NCI-H446 (cell line): ENCODE measurements around the gene ACOX3.
"Not testable (repeated sequence)": the region's sequence is repeated elsewhere in the genome, so short reads cannot be mapped to it uniquely, and the experiment has no call there.

ENCODE experiments used
- DNase-seq, 2 experiments: peaks; one replicate each; lab custom pipeline; 2025; lab: John Stamatoyannopoulos, UW

Gene ACOX3

GRCh38 chr4:8352368-8353157, 88.0 kb downstream of the ACOX3 start:
- DNase-seq: no peak

GRCh38 chr4:8351931-8352367, 88.6 kb downstream of the ACOX3 start:
- no peak for DNase-seq

DNA sequence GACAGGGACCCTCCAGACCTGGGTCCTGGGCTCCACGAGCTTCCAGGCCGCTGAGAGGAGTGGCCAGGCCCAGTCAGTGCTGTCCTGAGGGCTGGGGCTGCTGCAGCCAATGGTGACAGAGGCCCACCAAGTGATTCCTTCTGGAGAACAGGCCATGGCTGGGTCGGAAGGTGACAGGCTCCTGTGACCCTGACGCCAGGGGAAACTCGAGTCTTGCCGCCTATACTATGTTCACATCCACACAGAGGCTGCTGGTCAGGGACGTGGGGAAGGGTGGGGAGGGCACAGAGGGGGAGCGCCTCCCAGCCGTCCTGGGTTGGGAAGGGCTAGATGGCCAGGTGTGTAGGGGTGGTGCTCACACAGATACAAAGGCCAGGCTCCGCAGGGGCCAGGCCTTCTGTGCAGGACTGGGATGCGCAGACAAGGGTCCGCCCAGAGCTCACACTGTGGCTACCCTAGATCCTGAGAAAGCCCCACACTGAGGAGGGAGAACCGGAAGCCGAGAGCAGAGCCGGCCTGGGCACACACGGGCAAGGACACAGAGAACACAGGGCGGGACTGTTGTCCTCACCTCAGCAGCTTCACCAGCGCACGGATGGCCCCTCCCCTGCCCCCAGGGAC, 89.6 kb downstream of the ACOX3 start:
- DNase-seq: no peak

- no peak for DNase-seq
Observed at GRCh38 chr4:8350352-8350751, 90.2 kb downstream of the ACOX3 start.

DNA sequence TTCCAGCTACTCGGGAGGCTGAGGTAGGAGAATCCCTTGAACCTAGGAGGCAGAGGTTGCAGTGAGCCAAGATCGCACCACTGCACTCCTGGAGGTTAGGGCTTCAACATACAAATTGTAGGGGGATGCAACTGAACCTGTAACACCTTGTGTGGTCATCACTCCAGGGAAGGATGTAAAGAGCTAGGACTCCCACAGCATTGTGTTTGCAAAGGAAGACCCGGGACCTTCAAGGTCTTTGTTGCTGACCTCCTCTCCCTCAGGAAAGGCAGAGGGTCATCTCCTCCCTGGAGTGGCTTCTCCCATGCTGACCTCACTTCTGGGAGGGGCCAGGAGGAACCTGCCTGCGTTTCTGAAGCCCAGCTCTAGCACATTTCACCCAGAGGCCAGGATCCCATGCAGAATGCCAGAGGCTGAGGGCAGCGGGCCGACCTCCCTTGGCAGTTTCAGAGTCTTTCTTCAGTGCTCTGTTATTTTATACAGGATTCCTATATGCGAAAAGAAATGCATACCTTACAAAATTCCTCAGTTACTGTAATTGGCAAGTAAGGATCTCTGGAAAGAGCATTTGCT, 90.8 kb downstream of the ACOX3 start:
- DNase-seq: no peak

- DNase-seq: not testable (repeated sequence)
Observed at GRCh38 chr4:8349236-8349635, 91.3 kb downstream of the ACOX3 start.

- no peak for DNase-seq
Observed at GRCh38 chr4:8348071-8348470, 92.5 kb downstream of the ACOX3 start.

DNA sequence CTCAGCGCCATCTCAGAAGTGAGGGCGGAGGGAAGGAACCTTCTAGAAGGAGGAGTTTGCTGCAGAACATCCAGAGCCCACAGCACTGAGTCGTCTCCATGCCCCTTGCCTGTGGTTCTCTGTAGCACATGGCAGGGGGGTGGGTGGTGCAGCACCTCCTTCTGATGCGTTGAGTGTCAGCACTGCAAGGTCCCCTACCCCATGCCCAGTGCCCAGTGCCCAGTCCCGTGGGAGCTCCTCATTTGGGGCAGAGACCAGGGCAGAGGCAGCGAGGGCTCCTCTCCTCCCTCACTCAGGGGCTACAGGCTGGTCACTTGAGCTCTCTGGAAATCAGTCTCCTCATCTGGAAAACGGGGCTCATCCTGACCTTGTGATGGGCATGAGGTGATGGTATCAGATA, 92.9 kb downstream of the ACOX3 start:
- DNase-seq: no peak

DNA sequence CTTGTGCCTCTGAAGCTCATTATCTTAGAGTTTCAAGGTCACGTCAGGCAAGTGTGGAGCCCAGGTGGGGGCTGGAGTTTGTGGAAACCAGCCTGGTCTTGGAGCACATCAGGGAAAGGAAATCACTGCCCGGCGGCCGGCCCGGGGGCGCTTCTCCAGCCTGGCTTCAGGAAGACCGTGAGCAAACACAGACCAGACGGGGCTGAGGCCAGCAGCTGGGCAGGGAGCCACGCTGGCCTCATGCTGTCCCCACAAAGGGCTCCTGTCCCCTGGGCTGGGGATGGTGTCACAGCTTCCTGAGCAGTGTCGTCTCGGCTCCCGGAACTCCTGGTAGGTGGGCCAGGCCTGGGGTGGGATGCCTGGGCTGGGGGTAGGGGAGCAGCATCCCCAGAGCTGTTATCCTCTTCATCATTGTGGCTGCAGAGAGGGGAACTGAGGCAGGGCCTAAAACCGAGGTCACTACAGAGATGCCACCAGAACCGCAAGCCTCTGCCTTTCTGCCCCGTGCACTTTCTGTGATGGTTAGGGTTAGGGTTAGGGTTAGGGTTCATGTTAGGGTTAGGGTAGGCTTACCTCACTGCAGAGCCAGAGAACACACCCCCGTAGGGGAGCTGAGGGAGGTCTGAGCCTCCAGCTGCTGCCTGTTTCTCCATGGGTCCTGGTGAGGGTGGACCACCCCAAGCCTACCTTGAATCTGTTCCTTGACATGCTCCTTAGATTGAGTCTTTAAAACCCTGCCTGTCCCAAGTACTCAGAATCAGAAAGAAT, 93.5 kb downstream of the ACOX3 start:
- DNase-seq: no peak

DNA sequence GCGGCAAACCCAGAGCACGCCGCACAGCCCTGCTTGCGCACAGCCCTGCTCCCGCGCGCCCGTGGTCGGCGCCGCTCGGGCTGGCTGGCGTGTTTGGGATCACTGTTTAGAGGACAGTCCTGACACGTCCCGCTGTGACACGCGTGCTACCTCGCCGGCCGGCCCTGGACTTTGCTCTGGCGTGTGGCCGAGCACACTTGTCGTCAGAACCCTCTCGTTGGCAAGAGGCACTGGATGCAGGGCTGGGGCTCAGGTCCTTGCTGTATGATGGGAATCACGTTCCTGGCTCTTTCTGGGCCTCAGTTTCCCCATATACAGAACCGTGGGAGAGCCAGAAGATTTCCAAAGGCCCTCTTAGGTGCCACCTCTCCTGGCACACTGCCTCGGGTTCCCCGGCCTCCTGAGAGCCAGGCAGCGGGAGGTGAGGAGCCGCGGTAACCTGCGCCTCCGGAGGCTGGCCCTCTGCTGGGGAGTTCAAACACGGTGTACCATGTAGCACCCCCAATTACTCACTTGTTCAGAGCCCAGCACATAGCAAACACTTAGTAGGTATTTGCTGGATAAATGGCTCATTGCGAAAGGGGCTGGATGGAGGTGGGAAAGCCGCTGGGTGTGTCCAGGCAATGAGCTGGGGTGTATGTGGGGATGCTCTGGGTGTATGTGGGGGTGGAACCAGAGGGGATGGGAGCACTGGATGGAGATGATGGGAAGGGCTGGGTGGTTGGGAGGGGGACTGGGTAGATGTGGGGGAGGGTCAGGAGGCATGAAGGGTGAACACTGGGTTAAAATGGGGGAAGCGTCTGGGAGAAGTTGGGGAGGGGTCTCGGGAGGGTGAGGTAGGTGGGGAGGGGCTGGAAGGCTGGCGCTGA, 94.3 kb downstream of the ACOX3 start:
- DNase-seq: no peak

DNA sequence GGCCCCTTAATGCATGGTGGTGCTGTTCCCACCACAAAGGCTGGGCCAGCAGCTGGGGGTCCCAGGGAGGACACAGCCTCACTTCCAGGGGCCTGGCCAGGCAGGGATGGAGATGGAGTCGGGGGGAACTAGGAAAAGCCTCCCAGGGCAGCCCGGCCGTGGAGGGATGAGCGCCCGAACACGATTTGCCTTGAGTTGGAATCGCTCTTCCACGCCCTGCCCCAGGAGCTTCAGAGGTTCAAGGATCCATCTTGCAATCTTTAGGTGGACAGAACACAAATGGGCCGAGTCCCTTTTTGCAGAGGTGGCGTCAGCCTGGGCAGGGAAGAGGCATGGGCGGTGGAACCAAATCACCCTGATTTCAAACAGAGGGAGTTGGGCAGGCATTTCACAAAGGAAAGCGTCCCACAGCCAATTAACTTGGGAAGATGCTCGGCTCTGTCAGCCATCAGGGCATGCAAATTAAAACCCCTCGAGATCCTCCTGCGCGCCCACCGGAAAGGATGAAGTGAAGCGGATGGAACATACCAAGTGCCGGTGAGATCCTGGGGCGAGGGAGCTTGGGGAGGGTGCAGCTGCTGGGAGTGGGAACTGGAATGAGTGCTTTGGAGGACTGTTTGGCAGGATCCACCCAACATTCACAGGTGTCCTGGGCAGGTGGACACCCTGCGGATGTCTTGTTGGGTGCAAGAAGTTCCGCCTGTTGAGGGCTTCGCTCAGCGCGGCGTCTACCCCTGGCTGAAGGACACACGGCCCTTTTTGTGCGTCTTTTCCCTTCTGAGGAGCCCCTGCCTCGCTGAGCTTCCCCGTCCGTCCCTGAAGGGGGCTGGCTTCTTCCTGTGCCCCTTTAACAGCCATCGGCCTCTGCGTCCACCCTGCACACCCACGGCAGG, 95.2 kb downstream of the ACOX3 start:
- no peak for DNase-seq

GRCh38 chr4:8344377-8344776, 96.1 kb downstream of the ACOX3 start:
- no peak for DNase-seq

DNA sequence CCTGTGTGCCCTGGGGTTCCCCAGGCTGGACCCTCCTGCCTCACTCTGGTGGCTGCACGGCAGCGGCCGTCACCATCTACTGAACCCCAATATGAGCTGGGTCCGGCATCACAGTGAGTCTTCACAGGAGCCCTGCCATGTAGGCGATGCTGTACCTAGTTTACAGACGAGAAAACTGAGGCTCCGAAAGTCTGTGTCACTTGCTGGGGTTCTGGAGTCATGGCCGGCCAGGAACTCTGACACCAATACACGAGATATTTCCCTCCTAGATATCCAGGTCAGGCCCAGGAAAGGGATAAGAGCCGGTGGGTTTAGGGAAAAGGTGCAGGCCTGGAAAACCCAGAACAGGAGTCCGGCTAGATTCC, 96.6 kb downstream of the ACOX3 start:
- DNase-seq: no peak

DNA sequence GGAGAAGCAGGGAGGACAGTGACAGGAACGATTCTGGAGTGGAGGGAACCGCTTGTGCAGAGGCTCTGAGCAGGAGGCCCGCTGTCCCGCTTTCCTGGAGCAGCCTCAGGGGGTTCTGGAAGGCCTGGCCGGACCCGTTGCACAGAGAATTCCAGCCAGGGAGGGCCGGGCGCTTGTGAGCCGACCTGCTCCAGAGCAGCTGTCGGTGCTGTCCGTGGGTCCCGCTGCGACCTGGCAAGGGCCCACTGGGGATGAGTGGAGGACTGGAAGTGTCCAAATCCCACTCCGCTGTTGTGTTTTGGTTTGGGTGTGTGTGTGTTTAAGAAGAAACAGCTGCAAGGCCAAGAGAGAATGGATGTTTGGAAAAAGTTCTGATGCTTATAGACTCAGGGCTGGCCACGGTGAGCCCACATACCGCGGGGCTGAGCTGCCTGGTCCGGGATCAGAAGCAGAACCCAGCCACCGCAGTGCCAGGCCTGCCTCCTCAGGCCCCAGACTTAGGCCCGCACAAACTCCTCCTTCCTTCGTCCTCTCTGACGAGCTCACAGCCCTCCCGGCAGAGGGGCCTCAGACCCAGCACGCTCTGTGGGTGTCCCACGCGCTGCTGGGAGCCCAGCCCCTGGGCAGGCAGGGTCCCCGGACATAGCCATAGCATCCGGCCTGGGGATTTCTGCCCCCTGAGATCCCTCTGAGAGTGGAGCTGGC, 97.1 kb downstream of the ACOX3 start:
- no peak for DNase-seq

DNA sequence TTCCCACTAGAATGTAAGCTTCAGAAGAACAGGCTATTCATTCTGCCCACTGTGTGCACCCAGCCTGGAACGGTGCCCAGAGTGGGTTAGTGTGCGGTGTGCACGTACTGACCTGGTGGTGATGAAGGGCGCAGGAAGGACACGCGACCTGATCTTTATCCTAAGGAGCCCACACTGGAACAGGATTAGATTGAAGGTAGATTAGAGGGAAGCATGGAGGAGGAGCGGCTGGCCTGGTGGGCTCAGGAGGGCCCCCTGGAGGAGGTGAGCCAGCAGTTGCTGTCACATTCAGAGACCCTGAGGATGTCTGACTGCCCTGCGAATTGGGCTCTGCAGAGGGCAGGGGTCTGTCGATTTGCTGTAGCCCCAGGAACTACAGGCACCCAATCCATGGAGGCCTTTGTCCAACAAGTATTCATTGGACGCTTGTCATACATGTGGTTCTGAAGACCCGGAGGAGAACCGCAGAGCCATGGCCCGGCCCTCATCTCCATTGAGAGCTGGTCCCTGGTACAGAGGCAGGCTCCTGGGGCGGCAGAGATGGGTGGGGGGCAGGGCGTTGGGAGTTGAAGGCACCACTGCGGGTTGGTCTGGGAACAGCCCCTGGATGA, 97.8 kb downstream of the ACOX3 start:
- DNase-seq: no peak

DNA sequence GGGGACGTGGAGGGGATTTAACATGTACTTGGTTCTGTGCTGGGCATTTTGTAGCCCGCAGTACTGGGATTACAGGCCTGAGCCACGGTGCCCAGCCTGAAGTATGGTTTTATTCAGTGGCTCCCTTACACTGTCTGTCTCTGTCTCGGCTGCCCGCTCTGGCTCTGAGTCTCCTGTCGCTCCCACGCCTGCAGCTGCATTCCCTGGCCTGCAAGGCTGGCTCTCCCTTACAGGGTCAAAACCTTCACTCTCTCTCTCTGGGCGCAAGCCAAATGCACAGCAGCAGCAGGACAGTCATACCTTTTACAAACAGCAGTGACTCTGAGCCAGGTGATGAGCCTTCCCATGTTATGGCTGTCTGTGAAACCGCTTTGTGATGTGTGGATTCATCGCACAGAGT, 98.8 kb downstream of the ACOX3 start:
- DNase-seq: no peak

DNA sequence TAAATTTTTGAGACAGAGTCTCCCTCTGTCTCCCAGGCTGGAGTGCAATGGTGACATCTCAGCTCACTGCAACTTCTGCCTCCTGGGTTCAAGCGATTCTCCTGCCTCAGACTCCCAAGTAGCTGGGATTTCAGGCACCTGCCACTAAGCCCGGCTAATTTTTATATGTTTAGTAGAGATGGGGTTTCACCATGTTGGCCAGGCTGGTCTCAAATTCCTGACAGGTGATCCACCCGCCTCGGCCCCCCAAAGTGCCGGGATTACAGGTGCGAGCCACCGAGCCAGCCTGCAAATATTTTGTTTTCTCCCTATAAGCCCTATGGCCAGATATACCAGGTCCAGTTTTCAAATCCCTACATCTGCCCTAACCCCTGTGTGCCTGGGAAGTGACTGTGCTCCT, 99.2 kb downstream of the ACOX3 start:
- not testable (repeated sequence) for DNase-seq

DNA sequence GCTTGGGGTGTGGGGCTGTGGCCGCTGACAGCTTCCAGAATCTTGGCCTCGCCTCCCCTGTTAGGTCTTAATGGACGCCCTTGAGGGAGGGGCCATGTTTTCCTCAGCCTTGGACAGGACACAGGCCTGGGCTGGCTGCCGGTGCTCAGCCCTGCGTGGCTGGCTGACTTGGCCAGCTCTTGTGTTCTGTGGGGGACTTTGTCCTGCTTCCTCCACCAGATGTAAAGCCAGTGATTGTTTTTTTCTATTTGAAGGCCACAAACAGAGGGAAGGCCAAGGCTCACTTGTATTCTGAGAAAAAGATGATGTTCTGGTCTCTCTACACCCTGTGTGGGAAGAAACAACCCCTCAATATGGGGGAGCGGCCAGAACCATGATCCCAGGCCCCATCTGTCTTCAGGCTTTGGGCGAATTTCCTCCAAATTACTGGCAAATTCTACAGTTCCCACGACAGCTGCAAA, 99.7 kb downstream of the ACOX3 start:
- peak in 1 of 2 experiments; percentile 26 for DNase-seq

GRCh38 chr4:8338351-8338961, 102.1 kb downstream of the ACOX3 start:
- DNase-seq: peak in 1 of 2 experiments; percentile 12
